HepG2 (cell line): ENCODE results near the gene PLEKHA5. TPM values are rescaled to one million over a fixed set of nuclear protein-coding genes. Genes with fewer than 3 reads are reported as not detected.

Experiments used
- ATAC-seq: fragments of 200-7000 bp; cut with Tn5 transposase; 3 replicates; pipeline ENCODE4 v1.9.1; 2020; ENCODE audit warnings: mild to moderate bottlenecking, moderate library complexity
- BruUV-seq: library from RNA; stranded (reverse); fragments of 400-500 nt; replicated peaks from 2 replicates; lab custom pipeline; 2021; lab: Mats Ljungman, UMichigan
- CTCF ChIA-PET: fragments of 300-600 bp; formaldehyde crosslinking; extraction: SDS; loops from one replicate; lab custom pipeline; 2021; ENCODE audit warnings: low total read pairs, inconsistent platforms, low intra/inter-chr PET ratio; lab: Yijun Ruan, JAX
- POLR2A ChIA-PET: fragments of 350-600 bp; sonication (Branson Sonifier 250); formaldehyde crosslinking; loops from one replicate; lab custom pipeline; 2020; ENCODE audit warnings: antibody characterized with exemption, inconsistent platforms; lab: Yijun Ruan, JAX
- DNase-seq: peaks from one replicate; pipeline ENCODE4 v3.0.0-alpha.2; 2015; ENCODE audit warnings: low spot score
- FAIRE-seq: peaks from 3 replicates; lab custom pipeline; 2011; peaks lifted over from hg19 to GRCh38; lab: Jason Lieb, UNC
- H2AFZ ChIP-seq: one replicate; pipeline ENCODE4 v1.6.1; 2011; ENCODE audit warnings: low read length, inconsistent platforms
- H3K27ac ChIP-seq: fragments of 300-600 bp; 3 replicates; pipeline ENCODE4 v1.8.0; 2011; ENCODE audit warnings: mixed run types, mild to moderate bottlenecking, mixed read lengths, low read length, inconsistent platforms; ENCODE audit not compliant: insufficient read depth; ENCODE audit errors: extremely low read length
- H3K27me3 ChIP-seq, 2 experiments: fragments of 200-600 bp in 1 of 2; 2 replicates in 1 of 2; 3 replicates in 1 of 2; pipeline versions ENCODE4 v1.6.0 to v1.8.0; 2011; ENCODE audit warnings: low read length in 2 of 2, mild to moderate bottlenecking in 2 of 2, moderate library complexity in 2 of 2, inconsistent platforms in 1 of 2; ENCODE audit not compliant: insufficient read depth in 2 of 2, control insufficient read depth in 1 of 2
- H3K36me3 ChIP-seq, 2 experiments: fragments of 200-600 bp in 1 of 2; replicated peaks in 1 of 2; 2 replicates in 1 of 2; 3 replicates in 1 of 2; pipeline versions ENCODE4 v1.5.1 to v1.8.0; 2011; ENCODE audit warnings: low read length in 2 of 2, inconsistent platforms in 1 of 2; ENCODE audit not compliant: insufficient read depth in 2 of 2, control insufficient read depth in 1 of 2
- H3K4me1 ChIP-seq: 2 replicates; pipeline ENCODE4 v1.5.1; 2012; ENCODE audit warnings: low read length, inconsistent platforms; ENCODE audit not compliant: insufficient read depth
- H3K4me2 ChIP-seq: 2 replicates; pipeline ENCODE4 v1.6.0; 2011; ENCODE audit warnings: low read depth, low read length, inconsistent platforms
- H3K4me3 ChIP-seq, 3 experiments: fragments of 200-600 bp in 1 of 3; sonication (generic), shearing (Covaris generic) in 1 of 3; replicated peaks in 1 of 3; 2 replicates each; pipeline ENCODE4 v1.5.1; 2011 to 2016; ENCODE audit warnings: low read length in 3 of 3, inconsistent platforms in 2 of 3, low read depth in 2 of 3, mild to moderate bottlenecking in 2 of 3, control low read depth in 1 of 3, mixed read lengths in 1 of 3; ENCODE audit not compliant: insufficient read depth in 1 of 3
- H3K79me2 ChIP-seq: one replicate; pipeline ENCODE4 v1.6.1; 2011; ENCODE audit warnings: low read length, inconsistent platforms; ENCODE audit not compliant: insufficient read depth
- H3K9ac ChIP-seq: 2 replicates; pipeline ENCODE4 v1.6.0; 2011; ENCODE audit warnings: mild to moderate bottlenecking, low read depth, low read length, inconsistent platforms; ENCODE audit not compliant: insufficient read depth
- H3K9me3 ChIP-seq: 2 replicates; pipeline ENCODE4 v1.5.1; 2012; ENCODE audit warnings: mild to moderate bottlenecking, low read length
- H4K20me1 ChIP-seq: 2 replicates; pipeline ENCODE4 v1.6.0; 2011; ENCODE audit warnings: inconsistent platforms, mild to moderate bottlenecking, low read length, moderate library complexity; ENCODE audit not compliant: insufficient read depth
- DRAP1 ChIP-seq: IDR thresholded peaks from 2 replicates; pipeline ENCODE4 v1.6.1; 2016; ENCODE audit warnings: missing genetic modification reagents, missing compliant biosample characterization
- FIP1L1 ChIP-seq: fragments of 200-400 bp; formaldehyde crosslinking; IDR thresholded peaks from 2 replicates; pipeline ENCODE4 v1.6.1; 2018; ENCODE audit warnings: low read depth, mild to moderate bottlenecking, low read length, moderate library complexity, borderline replicate concordance; ENCODE audit not compliant: insufficient read depth
- PLSCR1 ChIP-seq: sonication (generic); formaldehyde crosslinking; IDR thresholded peaks from 2 replicates; pipeline ENCODE4 v1.5.0; 2020; ENCODE audit warnings: missing genetic modification reagents, mild to moderate bottlenecking, borderline replicate concordance
- SMARCC2 ChIP-seq: fragments of 450-650 bp; IDR thresholded peaks from 2 replicates; pipeline ENCODE4 v1.6.1; 2017; ENCODE audit warnings: antibody characterized with exemption, mild to moderate bottlenecking
- ZNF318 ChIP-seq: sonication (generic); formaldehyde crosslinking; IDR thresholded peaks from 2 replicates; pipeline ENCODE4 v1.4.0; 2020; ENCODE audit warnings: mild to moderate bottlenecking, missing genetic modification reagents
- ZNF333 ChIP-seq: sonication (generic); formaldehyde crosslinking; IDR thresholded peaks from 2 replicates; pipeline ENCODE4 v1.4.0; 2020; ENCODE audit warnings: mild to moderate bottlenecking, missing genetic modification reagents, borderline replicate concordance
- ZNF839 ChIP-seq: sonication (generic); formaldehyde crosslinking; IDR thresholded peaks from 2 replicates; pipeline ENCODE4 v1.4.0; 2020; ENCODE audit warnings: missing genetic modification reagents, mild to moderate bottlenecking, borderline replicate concordance
- WGBS: methylation state at CpG from one replicate; pipeline ENCODE4 v1.1.6; 2017; ENCODE audit warnings: low lambda C conversion rate; 5-methylcytosine and 5-hydroxymethylcytosine counted together
- in situ Hi-C: cut with HindIII; loops from 2 replicates; pipeline ENCODE4 v1.10.0; 2017; ENCODE audit warnings: low pct_unique_long_range_greater_than_20kb; ENCODE audit not compliant: extremely low pct_ligation_motif_present
- intact Hi-C: fragments of 100-400 bp; cut with micrococcal nuclease; formaldehyde crosslinking; loops from one replicate; pipeline ENCODE4 v1.10.0; 2022; ENCODE audit not compliant: unreplicated experiment
- polyA plus RNA-seq, 8 experiments: library from polyadenylated mRNA; depleted of rRNA in 3 of 8; stranded (reverse) in 7 of 8; unstranded in 1 of 8; fragments of >200 nt; fragmentation: Illumina TruSeq in 4 of 8; extraction: Trizol in 4 of 8; gene quantifications; 2 replicates each; pipeline versions ENCODE4 v1.2.1 to v1.2.3, GENCODE V29; 2011 to 2016; ENCODE audit warnings: low read depth in 4 of 8, missing spikeins in 1 of 8, mixed read lengths in 1 of 8; ENCODE audit not compliant: insufficient read depth in 1 of 8
- total RNA-seq, 5 experiments: library from RNA; depleted of rRNA; stranded (reverse); fragments of >200 nt; fragmentation: Illumina TruSeq; extraction: Trizol; gene quantifications; 2 replicates each; pipeline ENCODE4 v1.2.3, GENCODE V29; 2016; ENCODE audit warnings: low read depth in 1 of 5

Gene PLEKHA5
- total and polyA plus RNA-seq, 2 of the 13 experiments (the other 11 are each of a cell fraction or from before 2014, with no cell fraction given) = 4.2 to 15.4 TPM

GRCh38 chr12:19095331-19095730 lies 34.2 kb upstream of the PLEKHA5 start:
- BruUV-seq = no TSS peak
- ChIA-PET CTCF (no interaction called here), POLR2A (no interaction called here)
- Histone ChIP-seq H3K9me3 (no peaks in the 10 kb centered on the region), H2AFZ (no peak overlapping the region), H3K4me3 (no peak overlapping the region), H4K20me1 (no peaks in the 10 kb centered on the region), H3K79me2 (no peaks in the 10 kb centered on the region), H3K4me2 (no peak overlapping the region), H3K27me3 (no peaks in the 10 kb centered on the region), H3K36me3 (no peaks in the 10 kb centered on the region), H3K9ac (no peak overlapping the region), H3K27ac (no peak overlapping the region), H3K4me1 (peaks cover 33% of the 10 kb centered on the region)
- TF ChIP-seq PLSCR1 (CRISPR knock-in tag) = no peak
- no peak for ATAC-seq
- FAIRE-seq = no peak
- no peak for DNase-seq
- in situ Hi-C loops (no loop called here), intact Hi-C loops (no loop called here)
- 78% methylated on average over 3 of the region's 3 CpGs for WGBS

GRCh38 chr12:19095756-19096480 lies 33.6 kb upstream of the PLEKHA5 start:
- ChIA-PET POLR2A (interaction anchor here (0.7 to 3.1 kb wide), 2 partner anchors 30 to 188 kb away, joined by 3 to 15 read pairs; no protein-coding TSS in a partner anchor), CTCF (no interaction called here)
- no peaks in the 10 kb centered on the region for H4K20me1 ChIP-seq
- H3K9ac ChIP-seq = no peak overlapping the region
- intact Hi-C loops (no loop called here), in situ Hi-C loops (no loop called here)
- no peaks in the 10 kb centered on the region for H3K79me2 ChIP-seq
- H3K27ac ChIP-seq = no peak overlapping the region
- H3K36me3 ChIP-seq = no peaks in the 10 kb centered on the region
- H2AFZ ChIP-seq = no peak overlapping the region
- no peaks in the 10 kb centered on the region for H3K9me3 ChIP-seq
- BruUV-seq = no TSS peak
- H3K27me3 ChIP-seq = no peaks in the 10 kb centered on the region
- WGBS = 55% methylated on average over 8 of the region's 8 CpGs
- no peak overlapping the region for H3K4me3 ChIP-seq
- FAIRE-seq (no peak), ATAC-seq (no peak), DNase-seq (no peak)
- H3K4me1 ChIP-seq = peaks cover 33% of the 10 kb centered on the region
- H3K4me2 ChIP-seq = no peak overlapping the region
- no peak for TF ChIP-seq SMARCC2
- TF ChIP-seq ZNF839 (CRISPR knock-in tag) = no peak
- TF ChIP-seq FIP1L1 = no peak
- no peak for TF ChIP-seq ZNF333 (CRISPR knock-in tag)
- no peak for TF ChIP-seq ZNF318 (CRISPR knock-in tag)
- TF ChIP-seq DRAP1 (CRISPR knock-in tag) = no peak
